Mucosa of gallbladder (tissue), 1 donor: ENCODE measurements around the gene RXFP3. TPM values are rescaled to one million over a fixed set of nuclear protein-coding genes. Genes with fewer than 3 reads are reported as not detected.
"Not testable (repeated sequence)": the region's sequence is repeated elsewhere in the genome, so short reads cannot be mapped to it uniquely, and the experiment has no call there.

Experiments
- DNase-seq: peaks from one replicate; pipeline ENCODE4 v3.0.0-alpha.2; 2020; ENCODE audit warnings: low spot score
- total RNA-seq: library from RNA; stranded (reverse); gene quantifications from one replicate; pipeline ENCODE4 v1.2.1, GENCODE V29; 2021
- donor health status: DM: no; HTN: no; CAD: no.

Gene RXFP3
- total RNA-seq, 1 donor from 2014 or later = not detected

GRCh38 chr5:33934176-33934575 lies 2.0 kb upstream of the RXFP3 start:
- no peak for DNase-seq

GRCh38 chr5:33936004-33936380 lies 194 bp upstream of the RXFP3 start:
- peak; percentile 34 for DNase-seq

GRCh38 chr5:33937017-33937706 lies 976 bp downstream of the RXFP3 start:
- no peak for DNase-seq

- DNase-seq = no peak
Observed at GRCh38 chr5:33937707-33938506, 1.7 kb downstream of the RXFP3 start.

- DNase-seq = no peak
Observed at GRCh38 chr5:33938507-33938796, 2.3 kb downstream of the RXFP3 start.

- no peak for DNase-seq
Observed at GRCh38 chr5:33938881-33939280, 2.7 kb downstream of the RXFP3 start.

GRCh38 chr5:33939556-33940262 lies 3.5 kb downstream of the RXFP3 start:
- DNase-seq = no peak

GRCh38 chr5:33941090-33941489 lies 4.9 kb downstream of the RXFP3 start:
- DNase-seq = no peak

- no peak for DNase-seq
Observed at GRCh38 chr5:33944543-33945132, 8.5 kb downstream of the RXFP3 start.

GRCh38 chr5:33952175-33952574 lies 16.0 kb downstream of the RXFP3 start:
- not testable (repeated sequence) for DNase-seq

GRCh38 chr5:33957577-33958150 lies 21.5 kb downstream of the RXFP3 start:
- DNase-seq = no peak

- DNase-seq = no peak
Observed at GRCh38 chr5:33958176-33958575, 22.0 kb downstream of the RXFP3 start.

- DNase-seq = no peak
Observed at GRCh38 chr5:33964132-33964700, 28.0 kb downstream of the RXFP3 start.

GRCh38 chr5:33966805-33967204 lies 30.6 kb downstream of the RXFP3 start:
- no peak for DNase-seq

- DNase-seq = no peak
Observed at GRCh38 chr5:33968211-33969005, 32.2 kb downstream of the RXFP3 start.

- DNase-seq = no peak
Observed at GRCh38 chr5:33969572-33970452, 33.6 kb downstream of the RXFP3 start.

- DNase-seq = no peak
Observed at GRCh38 chr5:33973271-33973670, 37.1 kb downstream of the RXFP3 start.

GRCh38 chr5:33975852-33976251 lies 39.7 kb downstream of the RXFP3 start:
- DNase-seq = no peak

- no peak for DNase-seq
Observed at GRCh38 chr5:33976307-33976706, 40.1 kb downstream of the RXFP3 start.

GRCh38 chr5:33978306-33978705 lies 42.1 kb downstream of the RXFP3 start:
- no peak for DNase-seq
